ENCODE measurements around the gene TRDN.

- no peak for TF ChIP-seq CTCF (conservative IDR thresholded peaks at IDR 0.05 in 1 of 2, IDR thresholded peaks at IDR 0.05 in 1 of 2; ENCODE audit: extremely low read depth in 1 of 2, insufficient read depth in 1 of 2, low read depth in 1 of 2, low read length in 2 of 2)
- TF ChIP-seq EZH2 (IDR thresholded peaks at IDR 0.05; ENCODE audit: borderline replicate concordance, low read length) = no peak
Observed at GRCh38 chr6:123541462-123541861, 95.3 kb downstream of the TRDN start.

All from mammary epithelial cell (primary cell).